Gastrocnemius medialis (tissue), 4 donors: ENCODE results near the gene PRKD3.

Experiments used
- POLR2A ChIP-seq, 2 donors: fragments of 450-650 bp; IDR thresholded peaks; one replicate each; pipeline ENCODE4 v1.6.1; 2017; ENCODE audit warnings: antibody characterized with exemption in 2 of 2, mild to moderate bottlenecking in 2 of 2, moderate library complexity in 2 of 2
- TF ChIP-seq, protein P1 (sequence below), 5 experiments: fragments of 450-650 bp in 3 of 5; fragments of 200-600 bp in 2 of 5; sonication (generic) in 2 of 5; IDR thresholded peaks in 4 of 5; conservative IDR thresholded peaks in 1 of 5; 1 replicate in 4 of 5; 2 replicates in 1 of 5; pipeline ENCODE4 v1.5.1; 2016 to 2019; ENCODE audit warnings: antibody characterized with exemption in 5 of 5, mild to moderate bottlenecking in 3 of 5, moderate library complexity in 3 of 5

DNA sequence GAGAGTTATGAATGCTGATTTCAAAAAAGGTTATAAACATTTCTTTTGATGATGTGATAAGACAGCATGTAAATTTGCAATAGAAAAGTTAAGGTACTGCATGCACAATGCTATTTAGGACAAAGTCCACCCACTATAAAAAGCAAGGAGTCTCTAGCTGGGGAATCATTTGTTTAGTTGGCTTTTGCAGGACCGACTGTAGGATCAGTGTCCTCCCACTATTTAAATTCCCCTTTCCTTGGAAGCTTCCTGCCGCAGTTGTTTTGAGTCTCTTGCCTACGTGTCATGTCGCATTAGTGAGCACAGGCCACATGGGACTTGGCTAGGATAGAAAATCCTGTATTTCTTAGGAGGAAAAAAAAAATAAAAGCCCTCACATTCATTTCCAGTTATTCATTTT, 32.9 kb upstream of the PRKD3 start:
- no peak for TF ChIP-seq POLR2A (IDR thresholded peaks at IDR 0.05)
- TF ChIP-seq, protein P1, sequence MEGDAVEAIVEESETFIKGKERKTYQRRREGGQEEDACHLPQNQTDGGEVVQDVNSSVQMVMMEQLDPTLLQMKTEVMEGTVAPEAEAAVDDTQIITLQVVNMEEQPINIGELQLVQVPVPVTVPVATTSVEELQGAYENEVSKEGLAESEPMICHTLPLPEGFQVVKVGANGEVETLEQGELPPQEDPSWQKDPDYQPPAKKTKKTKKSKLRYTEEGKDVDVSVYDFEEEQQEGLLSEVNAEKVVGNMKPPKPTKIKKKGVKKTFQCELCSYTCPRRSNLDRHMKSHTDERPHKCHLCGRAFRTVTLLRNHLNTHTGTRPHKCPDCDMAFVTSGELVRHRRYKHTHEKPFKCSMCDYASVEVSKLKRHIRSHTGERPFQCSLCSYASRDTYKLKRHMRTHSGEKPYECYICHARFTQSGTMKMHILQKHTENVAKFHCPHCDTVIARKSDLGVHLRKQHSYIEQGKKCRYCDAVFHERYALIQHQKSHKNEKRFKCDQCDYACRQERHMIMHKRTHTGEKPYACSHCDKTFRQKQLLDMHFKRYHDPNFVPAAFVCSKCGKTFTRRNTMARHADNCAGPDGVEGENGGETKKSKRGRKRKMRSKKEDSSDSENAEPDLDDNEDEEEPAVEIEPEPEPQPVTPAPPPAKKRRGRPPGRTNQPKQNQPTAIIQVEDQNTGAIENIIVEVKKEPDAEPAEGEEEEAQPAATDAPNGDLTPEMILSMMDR (IDR thresholded peaks at IDR 0.05 in 4 of 5, conservative IDR thresholded peaks at IDR 0.05 in 1 of 5), result no peak
